Stromal cell of bone marrow (primary cell): Measurements from ENCODE around the gene MCUR1.
"Not testable (repeated sequence)": the region's sequence is repeated elsewhere in the genome, so short reads cannot be mapped to it uniquely, and the experiment has no call there.

Experiments used
- DNase-seq: peaks from one replicate; pipeline ENCODE4 v3.0.0-alpha.2; 2012; ENCODE audit warnings: low read depth

MCUR1 gene

GRCh38 chr6:13828656-13829301, 14.4 kb upstream of the MCUR1 start:
- DNase-seq, result not testable (repeated sequence)

DNA sequence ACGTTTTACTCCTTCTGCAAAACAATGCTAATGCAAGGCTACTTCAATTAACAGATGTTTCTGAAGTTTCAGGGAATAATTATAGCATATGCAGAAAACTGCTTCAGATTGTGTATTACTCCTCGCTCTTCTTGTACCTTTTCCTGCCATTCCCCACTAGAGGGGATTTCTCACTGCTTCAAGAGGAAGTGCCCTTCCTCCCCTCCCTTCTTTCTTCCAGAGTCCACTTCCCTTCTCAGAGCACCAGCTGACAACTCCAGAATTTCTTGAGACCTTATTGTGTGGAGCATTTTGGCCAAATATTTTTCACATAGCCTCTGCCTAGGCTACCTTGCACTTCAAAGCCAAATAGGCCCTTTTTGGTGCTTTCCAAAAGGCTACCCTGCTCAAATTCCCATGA, 12.7 kb upstream of the MCUR1 start:
- no peak for DNase-seq

- DNase-seq, result no peak
These were observed 11.5 kb upstream of the MCUR1 start for GRCh38 chr6:13825871-13826270.

DNA sequence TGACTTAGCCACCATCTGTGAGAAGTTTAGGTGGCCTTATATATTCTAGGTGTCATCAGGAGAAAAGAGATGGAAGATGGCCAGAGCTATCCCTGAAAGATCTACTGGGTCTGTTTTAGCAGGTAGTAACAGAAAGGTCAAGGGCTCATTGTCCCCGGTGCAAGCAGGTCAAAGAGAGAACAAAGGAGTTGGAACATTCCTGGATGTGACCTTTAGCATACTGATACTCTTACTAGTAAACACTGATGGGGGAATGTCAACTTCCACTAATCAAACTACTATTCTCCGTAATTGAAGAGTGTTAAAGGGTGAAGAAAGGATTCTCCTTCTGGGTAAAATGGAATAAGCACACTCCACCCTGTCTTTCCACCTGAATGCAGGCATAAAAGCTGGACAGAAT, 4.0 kb upstream of the MCUR1 start:
- no peak for DNase-seq

- DNase-seq, result no peak
These were observed 700 bp upstream of the MCUR1 start for GRCh38 chr6:13814938-13815575.

GRCh38 chr6:13813621-13814175, 659 bp downstream of the MCUR1 start:
- peak; percentile 28 for DNase-seq

DNA sequence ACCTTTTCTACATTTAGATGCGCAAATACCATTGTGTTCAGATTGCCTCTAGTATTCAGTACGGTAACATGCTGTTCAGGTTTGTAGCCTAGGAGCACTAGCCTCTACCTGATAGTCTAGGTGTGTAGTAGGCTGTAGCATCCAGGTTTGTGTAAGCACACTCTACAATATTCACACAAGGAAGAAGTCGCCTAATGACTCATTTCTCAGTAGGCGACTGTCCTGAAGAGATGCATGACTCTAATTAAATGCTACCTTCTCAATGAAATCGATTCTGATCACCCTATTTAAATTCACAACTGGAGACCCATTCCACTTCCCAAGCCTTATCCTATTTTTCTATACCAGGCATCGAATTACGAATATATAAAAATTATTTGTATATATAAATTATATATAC, 1.3 kb downstream of the MCUR1 start:
- DNase-seq, result no peak

- DNase-seq, result no peak
These were observed 2.1 kb downstream of the MCUR1 start for GRCh38 chr6:13812359-13812642.

DNA sequence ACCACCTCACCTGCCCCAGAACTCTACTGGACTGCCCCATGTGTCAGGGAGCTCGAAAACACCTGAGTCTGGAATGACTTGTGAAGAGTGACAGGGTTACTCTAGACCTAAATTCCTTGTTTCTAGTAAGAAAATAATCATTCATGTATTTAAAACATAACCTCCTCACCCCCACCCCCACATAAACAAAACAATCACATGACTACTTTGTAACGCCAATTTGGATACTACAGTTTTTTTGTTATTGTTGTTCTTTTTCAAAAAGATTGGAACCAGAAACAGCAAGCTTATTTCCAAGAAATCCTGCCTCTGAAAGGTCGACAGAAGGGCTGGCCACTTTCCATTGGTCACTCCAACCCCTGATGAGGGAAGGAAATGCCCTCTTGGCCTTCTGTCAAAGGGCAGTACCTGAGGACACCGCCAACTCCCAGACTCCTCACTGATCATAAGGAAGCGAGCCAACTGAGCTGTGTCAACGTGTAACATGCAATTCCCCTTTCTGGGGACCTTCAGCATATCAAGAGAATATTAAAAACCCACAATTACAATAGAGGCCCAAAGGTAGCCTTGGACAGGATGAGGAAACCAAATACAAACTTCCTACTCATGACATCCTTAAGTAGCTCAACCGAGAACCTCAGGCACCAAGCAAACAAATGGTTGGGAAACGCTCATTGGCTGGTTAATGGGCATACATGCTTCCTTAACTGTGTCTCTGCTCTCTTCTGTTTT, 2.6 kb downstream of the MCUR1 start:
- DNase-seq, result no peak

- peak; percentile 18 for DNase-seq
These were observed 3.5 kb downstream of the MCUR1 start for GRCh38 chr6:13810688-13811446.

DNA sequence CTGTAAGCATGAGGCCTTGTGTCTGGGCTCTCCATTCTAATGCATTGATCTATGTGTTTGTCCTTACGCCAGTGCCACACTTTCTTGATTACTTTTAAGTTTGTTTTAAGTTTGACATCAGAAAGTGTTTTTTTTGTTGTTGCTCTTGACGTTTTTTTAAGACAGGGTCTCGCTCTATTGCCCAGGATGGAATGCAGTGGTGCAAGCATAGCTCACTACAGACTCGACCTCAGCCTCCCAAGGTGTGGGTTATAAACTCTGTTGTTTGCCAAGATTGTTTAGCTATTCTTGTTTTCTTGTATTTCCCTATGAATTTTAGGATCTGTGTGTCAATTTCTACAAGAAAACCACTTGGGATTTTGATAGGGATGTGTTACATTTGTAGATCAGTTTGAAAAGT, 5.6 kb downstream of the MCUR1 start:
- DNase-seq, result no peak

DNA sequence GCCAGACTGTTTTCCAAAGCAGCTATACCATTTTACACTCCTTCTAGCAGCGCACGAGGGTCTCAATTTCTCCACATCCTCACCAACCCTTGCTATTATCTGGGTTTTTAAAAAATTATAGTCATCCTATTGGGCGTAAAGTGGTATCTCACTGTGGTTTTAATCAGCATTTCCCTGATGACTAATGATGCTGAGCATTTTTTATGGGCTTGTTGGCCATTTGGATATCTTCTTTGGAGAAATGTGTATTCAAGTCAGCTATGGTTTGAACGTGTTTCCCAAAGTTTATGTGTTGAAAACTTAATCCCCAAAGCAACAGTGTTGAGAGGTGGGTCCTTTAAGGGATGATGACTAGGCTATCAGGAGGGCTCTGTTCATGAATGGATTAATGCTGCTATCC, 6.7 kb downstream of the MCUR1 start:
- no peak for DNase-seq

GRCh38 chr6:13803581-13803980, 10.8 kb downstream of the MCUR1 start:
- DNase-seq, result no peak

- no peak for DNase-seq
These were observed 13.7 kb downstream of the MCUR1 start for GRCh38 chr6:13800615-13801014.

GRCh38 chr6:13796781-13797180, 17.6 kb downstream of the MCUR1 start:
- no peak for DNase-seq

- DNase-seq, result peak; percentile 86
These were observed 19.2 kb downstream of the MCUR1 start for GRCh38 chr6:13795041-13795750.

DNA sequence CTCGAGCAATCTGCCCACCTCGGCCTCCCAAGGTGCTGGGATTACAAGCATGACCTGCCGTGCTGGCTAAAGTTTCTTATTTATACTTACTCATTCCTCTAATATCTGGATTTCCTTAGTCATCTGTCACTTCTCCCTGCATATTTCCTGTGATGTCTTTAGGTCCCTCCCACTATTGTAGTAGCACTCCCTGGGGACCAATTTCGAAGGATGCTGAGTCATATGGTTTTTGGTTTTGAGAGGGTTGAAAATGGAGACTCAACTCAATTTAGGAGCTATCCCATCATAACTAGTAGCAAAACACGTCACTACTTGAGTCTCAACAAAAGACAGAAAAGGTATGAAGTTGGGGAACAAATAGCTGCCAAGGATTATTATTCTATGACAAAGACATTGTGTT, 20.2 kb downstream of the MCUR1 start:
- DNase-seq, result peak; percentile 87

DNA sequence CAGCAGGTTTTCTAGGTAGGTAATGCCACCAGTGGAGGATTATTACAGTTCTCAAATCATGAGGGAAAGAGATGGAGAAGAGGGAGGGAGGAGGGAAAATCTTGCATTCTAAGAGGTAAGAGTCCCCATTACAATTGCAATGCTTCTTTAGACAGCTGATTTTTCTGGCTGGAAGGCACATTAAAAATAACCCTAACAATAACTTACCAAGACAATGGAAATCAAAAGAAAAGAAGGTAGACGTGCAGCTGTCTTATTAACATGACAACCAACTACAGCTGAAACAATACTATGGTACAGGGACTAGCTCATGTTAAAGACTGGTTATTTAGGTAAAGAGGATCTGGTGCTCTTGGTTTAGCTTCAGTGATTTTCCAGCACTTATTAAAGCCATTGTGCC, 24.6 kb downstream of the MCUR1 start:
- no peak for DNase-seq

DNA sequence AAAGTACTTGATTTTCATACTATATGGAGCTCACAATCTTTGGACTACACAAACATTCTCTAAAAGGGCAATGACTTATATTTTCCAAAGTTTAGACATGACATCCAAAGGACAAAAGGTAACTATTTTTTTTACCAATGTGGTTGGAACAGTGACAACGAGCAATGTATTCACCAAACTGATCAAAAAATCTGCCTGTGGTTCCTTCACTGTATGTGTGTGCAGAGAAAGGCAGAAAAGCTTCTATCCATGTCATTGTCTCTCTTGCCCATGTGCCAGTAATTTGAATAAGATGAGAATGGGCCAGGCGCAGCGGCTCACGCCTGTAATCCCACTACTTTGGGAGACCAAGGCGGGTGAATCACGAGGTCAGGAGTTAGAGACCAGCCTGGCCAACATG, 25.5 kb downstream of the MCUR1 start:
- DNase-seq, result no peak

DNA sequence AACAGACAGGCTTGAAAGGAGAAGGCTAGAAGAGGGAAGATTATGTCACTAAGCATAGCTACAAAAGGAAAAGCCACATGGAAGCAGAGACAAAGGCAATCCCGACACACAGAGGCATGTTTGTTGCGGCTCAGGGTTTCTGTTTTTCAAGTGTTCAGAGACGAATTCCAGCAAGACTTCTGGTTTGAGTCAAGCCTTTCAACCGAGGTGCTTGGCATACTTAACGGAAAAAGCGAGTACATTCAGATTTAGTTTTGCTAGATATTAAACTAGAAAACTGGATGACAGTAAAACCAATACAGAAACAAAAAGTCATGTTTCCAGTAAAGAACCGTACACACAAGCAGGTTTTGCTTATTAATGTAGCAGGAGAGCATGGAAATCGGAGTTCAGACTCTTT, 27.2 kb downstream of the MCUR1 start:
- DNase-seq, result peak; percentile 69

- not testable (repeated sequence) for DNase-seq
These were observed 34.2 kb downstream of the MCUR1 start for GRCh38 chr6:13780162-13780561.

- DNase-seq, result no peak
These were observed 36.3 kb downstream of the MCUR1 start for GRCh38 chr6:13778028-13778427.
